SK-MEL-5 (cell line): ENCODE data around the gene RAI1. TPM values are rescaled to one million over a fixed set of nuclear protein-coding genes. Genes with fewer than 3 reads are reported as not detected.

Experiments used
- small RNA-seq, 2 experiments: library from RNA; depleted of rRNA; stranded (forward); fragments of <200 nt; gene quantifications; one replicate each; pipeline ENCODE3, GENCODE V24; 2014
- total RNA-seq: library from RNA; depleted of rRNA; stranded (reverse); fragments of >200 nt; shearing (Covaris generic); gene quantifications from 2 replicates; pipeline ENCODE4 v1.2.3, GENCODE V29; 2014; rRNA removed

RAI1 gene
- total RNA-seq, 1 experiment from 2014 or later, result 9.4 TPM

Small RNAs within 50 kb of the gene (small RNA-seq; reads per million reads assigned to genes)
- gene MIR33B (0.15 to 3.3 reads per million in 2 experiments), gene MIR6777 (0.08 to 1.1 reads per million in 2 experiments), gene RF02177 (0 reads per million in 2 experiments), gene RF02178 (0 reads per million in 2 experiments)

Other genes starting within 250 kb of the RAI1 start
- 73.7 and 85.1 TPM in 2 replicates for gene MED9, start 204.5 kb upstream of the RAI1 start, total RNA-seq
- gene RASD1, start 185.1 kb upstream of the RAI1 start, total RNA-seq, result 73.8 and 79.9 TPM in 2 replicates
- 98.3 and 100 TPM in 2 replicates for gene PEMT, start 89.8 kb upstream of the RAI1 start, total RNA-seq
- 75.8 and 77.3 TPM in 2 replicates for gene SREBF1, start 155.5 kb downstream of the RAI1 start, total RNA-seq